Caco-2 (cell line): ENCODE data around the gene ATE1. TPM values are rescaled to one million over a fixed set of nuclear protein-coding genes. Genes with fewer than 3 reads are reported as not detected.
"Not testable (repeated sequence)": the region's sequence is repeated elsewhere in the genome, so short reads cannot be mapped to it uniquely, and the experiment has no call there.

Experiments
- BruUV-seq: library from RNA; stranded (reverse); fragments of 400-500 nt; replicated peaks from 2 replicates; lab custom pipeline; 2021; lab: Mats Ljungman, UMichigan
- CTCF ChIA-PET: fragments of 300-600 bp; sonication (Branson Sonifier 250); formaldehyde crosslinking; loops from one replicate; lab custom pipeline; 2022; ENCODE audit warnings: antibody characterized with exemption; lab: Charles Lee
- POLR2A ChIA-PET: fragments of 300-600 bp; sonication (Branson Sonifier 250); formaldehyde crosslinking; loops from one replicate; lab custom pipeline; 2022; ENCODE audit warnings: antibody characterized with exemption; lab: Charles Lee
- DNase-seq, 2 experiments: peaks; one replicate each; pipeline versions ENCODE4 v3.0.0 to v3.0.0-alpha.2; 2020 to 2022
- H3K27me3 ChIP-seq: replicated peaks from 2 replicates; pipeline ENCODE4 v1.6.0; 2011; ENCODE audit warnings: low read length; ENCODE audit not compliant: control insufficient read depth, insufficient read depth
- H3K36me3 ChIP-seq: 2 replicates; pipeline ENCODE4 v1.5.1; 2011; ENCODE audit warnings: low read length; ENCODE audit not compliant: control insufficient read depth, insufficient read depth
- H3K4me1 ChIP-seq: fragments of 250-450 bp; sonication (Bioruptor Pico); 2 replicates; pipeline ENCODE4 v1.5.1; 2020; ENCODE audit warnings: mild to moderate bottlenecking
- H3K4me3 ChIP-seq: 2 replicates; pipeline ENCODE4 v1.5.1; 2011; ENCODE audit warnings: low read depth, mild to moderate bottlenecking, control low read depth, low read length
- H3K9me3 ChIP-seq: fragments of 250-450 bp; sonication (Bioruptor Pico); 2 replicates; pipeline ENCODE4 v1.5.1; 2020; ENCODE audit warnings: mild to moderate bottlenecking, moderate library complexity
- H3K27ac Mint-ChIP-seq: one replicate; pipeline ENCODE4 v1.8.0; 2022; ENCODE audit warnings: mixed read lengths; ENCODE audit not compliant: unreplicated experiment
- H3K27me3 Mint-ChIP-seq: one replicate; pipeline ENCODE4 v1.8.0; 2022; ENCODE audit warnings: mixed read lengths; ENCODE audit not compliant: insufficient read depth, unreplicated experiment
- H3K36me3 Mint-ChIP-seq: one replicate; pipeline ENCODE4 v1.8.0; 2022; ENCODE audit warnings: mild to moderate bottlenecking, mixed read lengths; ENCODE audit not compliant: insufficient read depth, unreplicated experiment
- H3K4me1 Mint-ChIP-seq: one replicate; pipeline ENCODE4 v1.8.0; 2022; ENCODE audit warnings: low read depth, mixed read lengths; ENCODE audit not compliant: unreplicated experiment
- H3K4me3 Mint-ChIP-seq: one replicate; pipeline ENCODE4 v1.8.0; 2022; ENCODE audit warnings: mild to moderate bottlenecking, moderate library complexity, mixed read lengths; ENCODE audit not compliant: unreplicated experiment
- H3K9me3 Mint-ChIP-seq: one replicate; pipeline ENCODE4 v1.8.0; 2022; ENCODE audit warnings: mixed read lengths; ENCODE audit not compliant: unreplicated experiment
- intact Hi-C: fragments of 100-400 bp; cut with micrococcal nuclease; formaldehyde crosslinking; loops from one replicate; pipeline ENCODE4 v1.10.0; 2022; ENCODE audit not compliant: unreplicated experiment
- total RNA-seq: library from RNA; stranded (reverse); gene quantifications from 2 replicates; pipeline ENCODE4 v1.2.3, GENCODE V29; 2022
- TF ChIP-seq, protein P1 (sequence below), 2 experiments: fragments of 200-600 bp in 1 of 2; IDR thresholded peaks; 1 replicate in 1 of 2; 2 replicates in 1 of 2; pipeline versions ENCODE4 v1.5.1 to v1.8.0; 2011 to 2022; ENCODE audit warnings: antibody characterized with exemption in 1 of 2, control low read depth in 1 of 2, inconsistent platforms in 1 of 2, low read depth in 1 of 2, low read length in 1 of 2, mild to moderate bottlenecking in 1 of 2, moderate library complexity in 1 of 2; ENCODE audit not compliant: insufficient read depth in 1 of 2, severe bottlenecking in 1 of 2, unreplicated experiment in 1 of 2

The ATE1 gene
- total RNA-seq, 1 experiment from 2014 or later: 75.2 TPM

DNA sequence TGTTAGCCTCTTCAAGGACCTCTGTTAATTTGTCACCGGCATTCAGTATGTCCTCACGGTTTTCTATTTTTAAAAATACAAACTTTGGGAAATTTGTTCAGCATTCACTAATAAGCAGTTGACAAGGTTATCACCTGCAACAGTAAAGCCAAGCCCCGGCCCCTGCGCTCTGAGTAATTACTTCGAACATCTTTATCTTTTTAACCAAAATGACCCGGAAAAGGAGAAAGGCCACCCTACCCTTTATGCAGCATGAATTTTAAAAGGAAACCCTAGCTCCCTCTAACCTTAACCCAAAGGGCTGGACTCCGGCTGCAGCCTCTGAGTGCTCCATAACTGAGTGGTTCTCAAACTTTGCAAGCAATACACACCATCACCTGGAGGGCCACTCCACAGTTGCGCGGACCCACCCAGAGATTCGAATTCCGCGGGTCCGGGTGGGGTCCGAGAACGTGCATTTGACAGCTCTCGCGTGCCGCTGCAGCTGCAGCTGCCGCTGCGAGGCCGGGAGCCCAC is 46.2 kb upstream of the ATE1 start:
- TF ChIP-seq, protein P1, sequence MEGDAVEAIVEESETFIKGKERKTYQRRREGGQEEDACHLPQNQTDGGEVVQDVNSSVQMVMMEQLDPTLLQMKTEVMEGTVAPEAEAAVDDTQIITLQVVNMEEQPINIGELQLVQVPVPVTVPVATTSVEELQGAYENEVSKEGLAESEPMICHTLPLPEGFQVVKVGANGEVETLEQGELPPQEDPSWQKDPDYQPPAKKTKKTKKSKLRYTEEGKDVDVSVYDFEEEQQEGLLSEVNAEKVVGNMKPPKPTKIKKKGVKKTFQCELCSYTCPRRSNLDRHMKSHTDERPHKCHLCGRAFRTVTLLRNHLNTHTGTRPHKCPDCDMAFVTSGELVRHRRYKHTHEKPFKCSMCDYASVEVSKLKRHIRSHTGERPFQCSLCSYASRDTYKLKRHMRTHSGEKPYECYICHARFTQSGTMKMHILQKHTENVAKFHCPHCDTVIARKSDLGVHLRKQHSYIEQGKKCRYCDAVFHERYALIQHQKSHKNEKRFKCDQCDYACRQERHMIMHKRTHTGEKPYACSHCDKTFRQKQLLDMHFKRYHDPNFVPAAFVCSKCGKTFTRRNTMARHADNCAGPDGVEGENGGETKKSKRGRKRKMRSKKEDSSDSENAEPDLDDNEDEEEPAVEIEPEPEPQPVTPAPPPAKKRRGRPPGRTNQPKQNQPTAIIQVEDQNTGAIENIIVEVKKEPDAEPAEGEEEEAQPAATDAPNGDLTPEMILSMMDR (IDR thresholded peaks at IDR 0.05; ENCODE audit: insufficient read depth in 1 of 2, low read depth in 1 of 2, low read length in 1 of 2, severe bottlenecking in 1 of 2, unreplicated experiment in 1 of 2): no peak
- no peaks in the 10 kb centered on the region for H3K27me3 ChIP-seq
- H3K9me3 ChIP-seq: peaks cover 9% of the 10 kb centered on the region
- CTCF ChIA-PET: interaction anchor here (0.6 to 1.1 kb wide), 2 partner anchors 73 to 84 kb away, joined by 3 read pairs; no protein-coding TSS in a partner anchor
- H3K27me3 Mint-ChIP-seq: no peaks in the 10 kb centered on the region
- peak overlapping the region; percentile 95 for H3K4me3 ChIP-seq
- H3K4me3 Mint-ChIP-seq: peak overlapping the region; percentile 72
- peaks cover 47% of the 10 kb centered on the region for H3K36me3 Mint-ChIP-seq
- peaks cover 6% of the 10 kb centered on the region for H3K4me1 ChIP-seq
- no TSS peak for BruUV-seq
- peaks cover 9% of the 10 kb centered on the region for H3K4me1 Mint-ChIP-seq
- peaks cover 3% of the 10 kb centered on the region; the same call in 1 of the 2 replicates for H3K36me3 ChIP-seq
- POLR2A ChIA-PET: interaction anchor here (0.6 kb wide), 3 partner anchors 46 to 401 kb away, joined by 3 to 5 read pairs (median 3); partner anchors contain the start of gene ATE1
- DNase-seq: no peak
- H3K9me3 Mint-ChIP-seq: peaks cover 11% of the 10 kb centered on the region
- H3K27ac Mint-ChIP-seq: peak overlapping the region; percentile 48
- intact Hi-C loops: loop anchor here (2.0 kb wide), 3 partner anchors 43 to 139 kb away; no protein-coding TSS in a partner anchor

DNA sequence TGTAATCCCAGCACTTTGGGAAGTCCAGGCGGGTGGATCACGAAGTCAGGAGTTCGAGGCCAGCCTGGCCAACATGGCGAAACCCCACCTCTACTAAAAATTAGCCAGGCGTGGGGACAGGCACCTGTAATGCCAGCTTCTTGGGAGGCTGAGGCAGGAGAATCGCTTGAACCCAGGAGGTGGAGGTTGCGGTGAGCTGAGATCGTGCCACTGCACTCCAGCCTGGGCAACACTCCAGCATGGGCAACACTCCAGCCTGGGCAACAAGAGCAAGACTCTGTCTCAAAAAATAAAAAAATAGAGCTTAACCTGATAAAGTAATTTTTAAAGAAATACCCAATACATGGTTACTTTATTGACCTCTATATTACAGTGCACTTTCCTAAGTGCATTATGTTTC is 41.3 kb upstream of the ATE1 start:
- H3K36me3 Mint-ChIP-seq: peaks cover 72% of the 10 kb centered on the region
- H3K27me3 Mint-ChIP-seq, H3K4me1 ChIP-seq, H3K4me3 ChIP-seq, H3K9me3 Mint-ChIP-seq, H3K9me3 ChIP-seq, H3K36me3 ChIP-seq, CTCF ChIA-PET, H3K4me1 Mint-ChIP-seq, H3K27me3 ChIP-seq, intact Hi-C loops, POLR2A ChIA-PET, BruUV-seq, DNase-seq, H3K4me3 Mint-ChIP-seq, H3K27ac Mint-ChIP-seq: not testable (repeated sequence)

DNA sequence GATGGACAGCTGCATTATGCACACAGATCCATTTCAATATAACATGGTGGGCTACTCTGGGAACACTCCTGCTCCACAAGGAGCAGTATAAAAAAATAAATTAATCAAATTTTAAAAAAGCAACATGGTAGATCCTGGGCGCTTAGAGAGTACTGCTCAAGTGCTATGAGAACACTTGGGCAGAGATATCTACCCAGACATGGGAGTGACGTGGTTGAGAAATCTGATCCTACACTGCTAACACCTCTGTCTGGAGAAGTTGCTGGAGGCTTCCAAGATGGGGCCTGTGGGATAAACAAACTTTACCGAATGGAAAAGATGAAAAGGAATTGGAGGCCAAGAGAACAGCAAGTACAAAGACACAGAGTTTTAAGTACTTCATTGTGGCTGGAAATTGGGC is 38.2 kb upstream of the ATE1 start:
- no peaks in the 10 kb centered on the region; the same call in 1 of the 2 replicates for H3K4me1 ChIP-seq
- no peaks in the 10 kb centered on the region for H3K27me3 ChIP-seq
- TF ChIP-seq, protein P1 (IDR thresholded peaks at IDR 0.05; ENCODE audit: insufficient read depth in 1 of 2, low read depth in 1 of 2, low read length in 1 of 2, severe bottlenecking in 1 of 2, unreplicated experiment in 1 of 2): no peak
- H3K36me3 Mint-ChIP-seq: peaks cover 74% of the 10 kb centered on the region
- H3K27ac Mint-ChIP-seq: no peak overlapping the region
- H3K9me3 Mint-ChIP-seq: no peaks in the 10 kb centered on the region
- H3K4me1 Mint-ChIP-seq: no peaks in the 10 kb centered on the region
- CTCF ChIA-PET: no interaction called here
- no TSS peak for BruUV-seq
- no peaks in the 10 kb centered on the region for H3K27me3 Mint-ChIP-seq
- no peak overlapping the region for H3K4me3 ChIP-seq
- intact Hi-C loops: no loop called here
- H3K9me3 ChIP-seq: no peaks in the 10 kb centered on the region
- H3K36me3 ChIP-seq: no peaks in the 10 kb centered on the region; the same call in 1 of the 2 replicates
- no peak for DNase-seq
- no peak overlapping the region for H3K4me3 Mint-ChIP-seq
- POLR2A ChIA-PET: no interaction called here
